ENCODE data around the gene GABRG3. TPM values are rescaled to one million over a fixed set of nuclear protein-coding genes. Genes with fewer than 3 reads are reported as not detected.

GABRG3 gene
- total RNA-seq, 3 donors from 2014 or later = not detected

- Mint-ChIP-seq H3K4me3 (no peak overlapping the region), H3K27me3 (ENCODE audit: low read depth) (no peaks in the 10 kb centered on the region), H3K4me1 (ENCODE audit: low read depth) (no peaks in the 10 kb centered on the region), H3K36me3 (ENCODE audit: insufficient read depth) (no peaks in the 10 kb centered on the region), H3K9me3 (peaks cover 8% of the 10 kb centered on the region)
- ATAC-seq (no peak), DNase-seq (no peak)
These were observed 356.6 kb downstream of the GABRG3 start for GRCh38 chr15:27327467-27328025.

- Mint-ChIP-seq H3K9me3 (peaks cover 8% of the 10 kb centered on the region), H3K27me3 (ENCODE audit: low read depth) (no peaks in the 10 kb centered on the region), H3K4me1 (ENCODE audit: low read depth) (no peaks in the 10 kb centered on the region), H3K36me3 (ENCODE audit: insufficient read depth) (no peaks in the 10 kb centered on the region), H3K4me3 (no peak overlapping the region)
- ATAC-seq (no peak), DNase-seq (no peak)
These were observed 357.2 kb downstream of the GABRG3 start for GRCh38 chr15:27328186-27328585.

GRCh38 chr15:27328608-27329007 is 357.6 kb downstream of the GABRG3 start:
- ATAC-seq (no peak), DNase-seq (no peak)
- Mint-ChIP-seq H3K4me3 (no peak overlapping the region), H3K9me3 (peaks cover 5% of the 10 kb centered on the region), H3K27me3 (ENCODE audit: low read depth) (no peaks in the 10 kb centered on the region), H3K36me3 (ENCODE audit: insufficient read depth) (no peaks in the 10 kb centered on the region), H3K4me1 (ENCODE audit: low read depth) (no peaks in the 10 kb centered on the region)

GRCh38 chr15:27330326-27330725 is 359.3 kb downstream of the GABRG3 start:
- DNase-seq = no peak
- H3K9me3 Mint-ChIP-seq = peaks cover 3% of the 10 kb centered on the region
- ATAC-seq = no peak
- H3K4me1 Mint-ChIP-seq (ENCODE audit: low read depth) = no peaks in the 10 kb centered on the region
- H3K36me3 Mint-ChIP-seq (ENCODE audit: insufficient read depth) = no peaks in the 10 kb centered on the region
- H3K4me3 Mint-ChIP-seq = no peak overlapping the region
- no peaks in the 10 kb centered on the region for H3K27me3 Mint-ChIP-seq (ENCODE audit: low read depth)

- no peaks in the 10 kb centered on the region for H3K36me3 Mint-ChIP-seq (ENCODE audit: insufficient read depth)
- ATAC-seq (no peak), DNase-seq (no peak)
- no peaks in the 10 kb centered on the region for H3K4me1 Mint-ChIP-seq (ENCODE audit: low read depth)
- H3K4me3 Mint-ChIP-seq = no peak overlapping the region
- no peaks in the 10 kb centered on the region for H3K27me3 Mint-ChIP-seq (ENCODE audit: low read depth)
- H3K9me3 Mint-ChIP-seq = no peaks in the 10 kb centered on the region
These were observed 365.7 kb downstream of the GABRG3 start for GRCh38 chr15:27336676-27337075.

- DNase-seq = no peak
- Mint-ChIP-seq H3K4me1 (ENCODE audit: low read depth) (no peaks in the 10 kb centered on the region), H3K27me3 (ENCODE audit: low read depth) (no peaks in the 10 kb centered on the region), H3K36me3 (ENCODE audit: insufficient read depth) (no peaks in the 10 kb centered on the region), H3K4me3 (no peak overlapping the region), H3K9me3 (no peaks in the 10 kb centered on the region)
- ATAC-seq = no peak
These were observed 368.2 kb downstream of the GABRG3 start for GRCh38 chr15:27339138-27339537.

- DNase-seq (no peak), ATAC-seq (no peak)
- Mint-ChIP-seq H3K9me3 (peaks cover 4% of the 10 kb centered on the region), H3K36me3 (ENCODE audit: insufficient read depth) (no peaks in the 10 kb centered on the region), H3K27me3 (ENCODE audit: low read depth) (no peaks in the 10 kb centered on the region), H3K4me1 (ENCODE audit: low read depth) (no peaks in the 10 kb centered on the region), H3K4me3 (no peak overlapping the region)
These were observed 370.9 kb downstream of the GABRG3 start for GRCh38 chr15:27341780-27342343.

GRCh38 chr15:27342991-27343390 is 372.0 kb downstream of the GABRG3 start:
- H3K9me3 Mint-ChIP-seq = peaks cover 4% of the 10 kb centered on the region
- H3K4me1 Mint-ChIP-seq (ENCODE audit: low read depth) = no peaks in the 10 kb centered on the region
- no peak overlapping the region for H3K4me3 Mint-ChIP-seq
- H3K36me3 Mint-ChIP-seq (ENCODE audit: insufficient read depth) = no peaks in the 10 kb centered on the region
- no peak for DNase-seq
- no peaks in the 10 kb centered on the region for H3K27me3 Mint-ChIP-seq (ENCODE audit: low read depth)
- ATAC-seq = no peak

- no peak for DNase-seq
- Mint-ChIP-seq H3K9me3 (peaks cover 4% of the 10 kb centered on the region), H3K4me1 (ENCODE audit: low read depth) (no peaks in the 10 kb centered on the region), H3K4me3 (no peak overlapping the region), H3K36me3 (ENCODE audit: insufficient read depth) (no peaks in the 10 kb centered on the region), H3K27me3 (ENCODE audit: low read depth) (no peaks in the 10 kb centered on the region)
- no peak for ATAC-seq
These were observed 381.2 kb downstream of the GABRG3 start for GRCh38 chr15:27352136-27352535.

- no peaks in the 10 kb centered on the region for H3K4me1 Mint-ChIP-seq (ENCODE audit: low read depth)
- H3K4me3 Mint-ChIP-seq = no peak overlapping the region
- H3K36me3 Mint-ChIP-seq (ENCODE audit: insufficient read depth) = no peaks in the 10 kb centered on the region
- no peaks in the 10 kb centered on the region for H3K27me3 Mint-ChIP-seq (ENCODE audit: low read depth)
- DNase-seq (no peak), ATAC-seq (no peak)
- H3K9me3 Mint-ChIP-seq = peaks cover 4% of the 10 kb centered on the region
These were observed 382.9 kb downstream of the GABRG3 start for GRCh38 chr15:27353856-27354255.

GRCh38 chr15:27358751-27359434 is 387.9 kb downstream of the GABRG3 start:
- no peak for DNase-seq
- H3K4me1 Mint-ChIP-seq (ENCODE audit: low read depth) = no peaks in the 10 kb centered on the region

GRCh38 chr15:27359586-27359985 is 388.6 kb downstream of the GABRG3 start:
- no peak overlapping the region for H3K4me3 Mint-ChIP-seq
- ATAC-seq (no peak), DNase-seq (no peak)
- peaks cover 11% of the 10 kb centered on the region for H3K9me3 Mint-ChIP-seq
- H3K27me3 Mint-ChIP-seq (ENCODE audit: low read depth) = no peaks in the 10 kb centered on the region
- H3K4me1 Mint-ChIP-seq (ENCODE audit: low read depth) = no peaks in the 10 kb centered on the region
- H3K36me3 Mint-ChIP-seq (ENCODE audit: insufficient read depth) = no peaks in the 10 kb centered on the region

More at GRCh38 chr15:27358751-27359434, 387.9 kb downstream of the GABRG3 start:
- H3K36me3 Mint-ChIP-seq (ENCODE audit: insufficient read depth) = no peaks in the 10 kb centered on the region
- H3K27me3 Mint-ChIP-seq (ENCODE audit: low read depth) = no peaks in the 10 kb centered on the region
- no peak overlapping the region for H3K4me3 Mint-ChIP-seq
- H3K9me3 Mint-ChIP-seq = peaks cover 11% of the 10 kb centered on the region
- ATAC-seq = no peak

- DNase-seq = no peak
- Mint-ChIP-seq H3K27me3 (ENCODE audit: low read depth) (no peaks in the 10 kb centered on the region), H3K36me3 (ENCODE audit: insufficient read depth) (no peaks in the 10 kb centered on the region), H3K4me3 (no peak overlapping the region), H3K4me1 (ENCODE audit: low read depth) (no peaks in the 10 kb centered on the region), H3K9me3 (peaks cover 7% of the 10 kb centered on the region)
- no peak for ATAC-seq
These were observed 389.3 kb downstream of the GABRG3 start for GRCh38 chr15:27360316-27360715.

- DNase-seq = no peak
- no peaks in the 10 kb centered on the region for H3K4me1 Mint-ChIP-seq (ENCODE audit: low read depth)
These were observed 390.5 kb downstream of the GABRG3 start for GRCh38 chr15:27361438-27361837.

GRCh38 chr15:27365456-27365855 is 394.5 kb downstream of the GABRG3 start:
- no peak overlapping the region for H3K4me3 Mint-ChIP-seq
- H3K9me3 Mint-ChIP-seq = peaks cover 7% of the 10 kb centered on the region
- DNase-seq (no peak), ATAC-seq (no peak)
- H3K4me1 Mint-ChIP-seq (ENCODE audit: low read depth) = no peaks in the 10 kb centered on the region
- no peaks in the 10 kb centered on the region for H3K36me3 Mint-ChIP-seq (ENCODE audit: insufficient read depth)
- no peaks in the 10 kb centered on the region for H3K27me3 Mint-ChIP-seq (ENCODE audit: low read depth)

More at GRCh38 chr15:27361438-27361837, 390.5 kb downstream of the GABRG3 start:
- no peak for ATAC-seq
- peaks cover 7% of the 10 kb centered on the region for H3K9me3 Mint-ChIP-seq
- no peak overlapping the region for H3K4me3 Mint-ChIP-seq
- no peaks in the 10 kb centered on the region for H3K27me3 Mint-ChIP-seq (ENCODE audit: low read depth)
- no peaks in the 10 kb centered on the region for H3K36me3 Mint-ChIP-seq (ENCODE audit: insufficient read depth)

All from activated T-cell treated with anti-CD3 and anti-CD28 coated beads, Interleukin-2, amount 50 U/mL, for 4 hours (primary cell).